HCT116 (cell line): Measurements from ENCODE around the gene CD84.
A peak's percentile ranks its signal among the peaks of the same experiment; 100 is the strongest.

Experiments
- ATF3 ChIP-seq: IDR thresholded peaks from 2 replicates; pipeline ENCODE4 v1.6.1; 2012
- CTCF ChIP-seq, 3 experiments: fragments of 200-600 bp in 1 of 3; sonication (generic) in 1 of 3; IDR thresholded peaks in 2 of 3; conservative IDR thresholded peaks in 1 of 3; 2 replicates each; pipeline ENCODE4 v1.5.1; 2012 to 2017; ENCODE audit warnings: low read depth in 2 of 3, low read length in 2 of 3, antibody characterized with exemption in 1 of 3, borderline replicate concordance in 1 of 3, control low read depth in 1 of 3, mild to moderate bottlenecking in 1 of 3, mixed read lengths in 1 of 3, mixed run types in 1 of 3, moderate library complexity in 1 of 3; ENCODE audit not compliant: insufficient read depth in 1 of 3
- ELF1 ChIP-seq: IDR thresholded peaks from 2 replicates; pipeline ENCODE4 v1.6.1; 2012; ENCODE audit warnings: low read depth, borderline replicate concordance
- EZH2 ChIP-seq: fragments of 200-600 bp; sonication (generic); IDR thresholded peaks from 2 replicates; pipeline ENCODE4 v1.6.1; 2017; ENCODE audit warnings: antibody characterized with exemption, mixed run types
- EZH2phosphoT487 ChIP-seq: fragments of 200-600 bp; IDR thresholded peaks from 2 replicates; pipeline ENCODE4 v1.6.1; 2018; ENCODE audit warnings: antibody characterized with exemption, borderline replicate concordance
- FOSL1 ChIP-seq: IDR thresholded peaks from 2 replicates; pipeline ENCODE4 v1.6.1; 2012; ENCODE audit warnings: low read depth
- JUND ChIP-seq: IDR thresholded peaks from 2 replicates; pipeline ENCODE4 v1.6.1; 2012
- MAX ChIP-seq: IDR thresholded peaks from 2 replicates; pipeline ENCODE4 v1.6.1; 2012
- POLR2A ChIP-seq: IDR thresholded peaks from 2 replicates; pipeline ENCODE4 v1.7.0; 2011; ENCODE audit warnings: borderline replicate concordance; ENCODE audit not compliant: insufficient read depth, insufficient read length; ENCODE audit errors: extremely low read depth
- POLR2AphosphoS5 ChIP-seq: IDR thresholded peaks from 2 replicates; pipeline ENCODE4 v1.6.1; 2011; ENCODE audit warnings: mild to moderate bottlenecking, low read depth, low read length, moderate library complexity
- RAD21 ChIP-seq: IDR thresholded peaks from 2 replicates; pipeline ENCODE4 v1.6.1; 2012; ENCODE audit warnings: low read depth, mild to moderate bottlenecking
- ZFX ChIP-seq: fragments of 450-650 bp; IDR thresholded peaks from 2 replicates; pipeline ENCODE4 v1.6.1; 2017
- ZNF274 ChIP-seq: fragments of 200-500 bp; sonication (Bioruptor generic); IDR thresholded peaks from 2 replicates; pipeline ENCODE4 v1.6.1; 2014; ENCODE audit warnings: mild to moderate bottlenecking, low read depth, low read length, inconsistent platforms

- TF ChIP-seq CTCF (IDR thresholded peaks at IDR 0.05 in 2 of 3, conservative IDR thresholded peaks at IDR 0.05 in 1 of 3; ENCODE audit: borderline replicate concordance in 1 of 3, insufficient read depth in 1 of 3, low read depth in 2 of 3, low read length in 2 of 3): peak; percentile 65 to 90 (median 87)
- no peak for TF ChIP-seq EZH2phosphoT487
- no peak for TF ChIP-seq FOSL1
- TF ChIP-seq ATF3: no peak
- no peak for TF ChIP-seq ZFX
- TF ChIP-seq POLR2A: no peak
- TF ChIP-seq JUND: no peak
- TF ChIP-seq ELF1: no peak; the same call in 1 of the 2 replicates
- TF ChIP-seq EZH2: no peak
- TF ChIP-seq ZNF274: no peak
- TF ChIP-seq RAD21: peak; percentile 91
- no peak for TF ChIP-seq POLR2AphosphoS5
- no peak for TF ChIP-seq MAX
Measured at GRCh38 chr1:160607011-160607671, 27.8 kb upstream of the CD84 start.
